Stimulated activated CD8-positive, alpha-beta memory T cell treated with anti-CD3 and anti-CD28 coated beads, Interleukin-15, amount 100 ng/mL, for 1 hour (primary cell): Measurements from ENCODE around the gene SNPH.

Source experiments
- DNase-seq: peaks from one replicate; pipeline ENCODE4 v3.0.0-alpha.2; 2020; ENCODE audit warnings: low read depth

SNPH gene

GRCh38 chr20:1287787-1288569, 21.9 kb downstream of the SNPH start:
- no peak for DNase-seq

GRCh38 chr20:1291191-1291741, 25.2 kb downstream of the SNPH start:
- DNase-seq = no peak

GRCh38 chr20:1292620-1293019, 26.5 kb downstream of the SNPH start:
- DNase-seq = no peak

- DNase-seq = no peak
Measured at GRCh38 chr20:1293641-1294379, 27.7 kb downstream of the SNPH start.

GRCh38 chr20:1294497-1294896, 28.4 kb downstream of the SNPH start:
- no peak for DNase-seq

GRCh38 chr20:1295276-1295930, 29.3 kb downstream of the SNPH start:
- no peak for DNase-seq

- DNase-seq = no peak
Measured at GRCh38 chr20:1296117-1296610, 30.1 kb downstream of the SNPH start.

GRCh38 chr20:1296922-1297321, 30.8 kb downstream of the SNPH start:
- no peak for DNase-seq

GRCh38 chr20:1297486-1297885, 31.4 kb downstream of the SNPH start:
- no peak for DNase-seq

- DNase-seq = no peak
Measured at GRCh38 chr20:1298166-1298565, 32.1 kb downstream of the SNPH start.

GRCh38 chr20:1298888-1299511, 32.9 kb downstream of the SNPH start:
- no peak for DNase-seq

- DNase-seq = no peak
Measured at GRCh38 chr20:1299522-1299921, 33.4 kb downstream of the SNPH start.

- no peak for DNase-seq
Measured at GRCh38 chr20:1300083-1300840, 34.2 kb downstream of the SNPH start.

GRCh38 chr20:1301031-1301529, 35.0 kb downstream of the SNPH start:
- DNase-seq = peak; percentile 20

GRCh38 chr20:1302685-1303541, 36.8 kb downstream of the SNPH start:
- no peak for DNase-seq

GRCh38 chr20:1304710-1305515, 38.8 kb downstream of the SNPH start:
- DNase-seq = no peak

- DNase-seq = no peak
Measured at GRCh38 chr20:1305712-1306111, 39.6 kb downstream of the SNPH start.

GRCh38 chr20:1306316-1307135, 40.4 kb downstream of the SNPH start:
- no peak for DNase-seq
